Right ventricle myocardium superior (tissue), 1 donor: ENCODE results near the gene C9orf50. TPM values are rescaled to one million over a fixed set of nuclear protein-coding genes. Genes with fewer than 3 reads are reported as not detected.

ENCODE experiments used
- ATAC-seq: fragments of 200-7000 bp; cut with Tn5 transposase; one replicate; pipeline ENCODE4 v1.9.1; 2020; ENCODE audit warnings: mild to moderate bottlenecking; ENCODE audit not compliant: poor library complexity
- DNase-seq: peaks from one replicate; pipeline ENCODE4 v3.0.0-alpha.2; 2020
- intact Hi-C: fragments of 100-400 bp; cut with DNase I; formaldehyde crosslinking; loops from one replicate; pipeline ENCODE4 v1.11.2; 2022
- total RNA-seq: library from RNA; stranded (reverse); fragmentation: NEBNext Ultra II Directional; extraction: Animal tissue kit (Norgen Biotek cat#: 25700); gene quantifications from one replicate; pipeline ENCODE4 v1.2.1, GENCODE V29; 2021
- donor health status: DM: no; HTN: yes; CAD: no; lungs with severe emphysema.

Gene C9orf50
- total RNA-seq, 1 donor from 2014 or later: not detected

- ATAC-seq (no peak), DNase-seq (no peak)
- intact Hi-C loops: no loop called here
Observed at GRCh38 chr9:129649726-129650679, 29.1 kb upstream of the C9orf50 start.

- no peak for ATAC-seq
- no peak for DNase-seq
- intact Hi-C loops: no loop called here
Observed at GRCh38 chr9:129648764-129649115, 27.8 kb upstream of the C9orf50 start.

- no peak for DNase-seq
- intact Hi-C loops: no loop called here
Observed at GRCh38 chr9:129648092-129648763, 27.3 kb upstream of the C9orf50 start.

DNA sequence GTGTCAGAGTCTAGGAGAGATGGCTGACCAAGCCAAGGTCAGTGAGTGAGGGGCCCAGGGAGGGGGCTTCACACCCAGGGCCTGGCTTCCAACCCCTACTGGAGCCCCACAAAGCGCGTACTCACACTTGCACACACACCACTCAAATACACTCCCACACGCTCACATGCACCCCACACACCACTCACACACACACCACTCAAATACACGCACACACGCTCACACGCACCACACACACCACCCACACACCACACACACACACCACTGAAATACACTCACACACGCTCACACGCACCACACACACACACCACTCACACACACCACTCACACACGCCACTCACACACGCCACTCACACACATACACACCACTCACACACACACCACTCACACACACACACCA, 26.7 kb upstream of the C9orf50 start:
- DNase-seq: no peak
- no peak for ATAC-seq
- intact Hi-C loops: no loop called here

More at GRCh38 chr9:129648092-129648763, 27.3 kb upstream of the C9orf50 start:
- no peak for ATAC-seq

DNA sequence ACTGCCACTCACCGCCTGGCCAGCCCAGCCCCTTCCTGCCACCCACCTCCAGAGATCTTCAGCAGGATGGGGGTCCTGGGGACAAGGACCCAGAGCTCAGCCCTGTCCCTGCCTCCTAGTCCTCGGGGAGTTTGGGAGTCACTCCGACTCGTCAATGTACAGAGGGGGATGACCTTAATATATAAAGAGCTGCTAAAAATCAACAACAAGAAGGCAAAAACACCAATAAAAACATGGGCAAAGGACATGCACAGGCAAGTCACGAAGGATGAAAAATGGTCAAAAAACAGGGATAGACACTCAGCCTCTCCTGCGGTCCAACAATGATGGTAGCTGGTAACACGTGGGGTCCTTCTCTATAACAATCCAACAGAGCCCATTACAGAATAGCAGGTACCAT, 25.8 kb upstream of the C9orf50 start:
- DNase-seq (no peak), ATAC-seq (no peak)
- intact Hi-C loops: no loop called here

- ATAC-seq (no peak), DNase-seq (no peak)
- intact Hi-C loops: no loop called here
Observed at GRCh38 chr9:129646252-129646651, 25.4 kb upstream of the C9orf50 start.

DNA sequence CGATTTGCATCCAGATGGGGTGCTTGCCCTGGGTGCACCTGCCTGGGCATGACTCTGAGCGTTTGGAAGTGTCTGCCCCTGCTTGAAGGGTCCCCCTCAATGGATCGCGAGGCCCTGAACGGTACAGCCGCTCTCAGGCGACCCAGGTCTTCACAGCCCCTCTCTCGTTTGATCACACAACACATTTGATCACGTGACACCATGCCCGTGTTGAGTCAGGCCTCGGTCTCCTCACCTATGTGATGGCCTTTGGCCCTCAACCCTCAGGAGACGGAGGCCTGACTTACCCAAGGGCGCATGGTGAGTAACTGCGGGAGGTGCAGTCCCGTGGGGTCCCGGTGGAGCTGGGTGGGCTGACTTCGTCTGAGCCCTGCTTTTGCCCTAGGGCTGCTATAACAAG, 24.0 kb upstream of the C9orf50 start:
- intact Hi-C loops: loop anchor here (5.0 kb wide), 1 partner anchor 137 kb away; no protein-coding TSS in a partner anchor
- DNase-seq: no peak
- ATAC-seq: no peak

- ATAC-seq: no peak
- intact Hi-C loops: loop anchor here (5.0 kb wide), 1 partner anchor 138 kb away; no protein-coding TSS in a partner anchor
- DNase-seq: no peak
Observed at GRCh38 chr9:129644365-129644764, 23.5 kb upstream of the C9orf50 start.

- DNase-seq (no peak), ATAC-seq (no peak)
- intact Hi-C loops: loop anchor here (5.0 kb wide), 1 partner anchor 139 kb away; no protein-coding TSS in a partner anchor
Observed at GRCh38 chr9:129643706-129644105, 22.8 kb upstream of the C9orf50 start.

- ATAC-seq: peak; percentile 94
- intact Hi-C loops: loop anchor here (5.0 kb wide), 1 partner anchor 140 kb away; no protein-coding TSS in a partner anchor
- DNase-seq: peak; percentile 98
Observed at GRCh38 chr9:129641750-129642585, 21.1 kb upstream of the C9orf50 start, which contains the start of gene ASB6. Gene ASB6 (minus strand): TSS chr9:129642151. CDS start chr9:129641999, 152 bp downstream.

DNA sequence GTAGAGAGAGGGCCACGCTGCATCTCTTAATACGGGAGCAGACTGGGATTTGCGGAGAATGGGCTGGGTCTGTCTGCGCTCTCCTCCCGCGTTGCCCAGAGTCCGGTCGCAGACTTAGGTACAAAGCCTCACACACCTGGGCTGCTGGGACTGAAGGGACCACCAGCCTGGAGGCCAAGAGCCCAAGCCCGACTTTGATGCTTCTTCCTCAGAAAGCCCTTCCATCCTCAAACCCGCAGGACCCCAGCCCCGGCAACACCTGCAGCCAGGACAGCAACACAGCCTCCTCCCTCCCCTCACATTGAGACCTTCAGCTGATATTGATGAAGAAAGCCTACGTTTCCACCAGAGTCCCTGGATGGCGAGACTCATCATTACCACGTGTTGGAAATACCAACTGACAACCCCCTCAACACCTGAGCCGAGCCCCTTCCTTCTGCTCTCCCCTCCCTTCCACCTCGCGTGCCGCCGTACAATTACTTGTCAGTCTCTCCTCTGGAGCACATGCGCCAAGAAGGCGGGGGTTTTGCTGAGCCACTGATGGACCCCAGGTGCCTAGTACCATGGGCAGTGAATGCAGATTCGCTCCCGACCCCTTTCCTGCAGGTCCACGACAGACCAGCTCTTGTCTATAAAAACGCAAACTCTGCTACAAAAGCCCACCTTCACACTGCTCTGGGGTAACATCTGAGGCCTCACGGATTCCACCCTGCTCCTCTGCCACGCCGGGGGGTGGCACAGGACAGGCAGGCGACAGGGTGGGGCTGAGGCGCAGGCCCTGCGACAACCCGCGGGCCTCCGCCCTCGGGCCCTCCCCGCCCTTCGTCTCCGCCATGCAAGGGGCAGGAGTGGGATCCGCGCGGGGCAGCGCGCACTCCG, 20.2 kb upstream of the C9orf50 start:
- DNase-seq (no peak), ATAC-seq (peak; percentile 1)
- intact Hi-C loops: loop anchor here (5.0 kb wide), 1 partner anchor 141 kb away; no protein-coding TSS in a partner anchor

- DNase-seq (no peak), ATAC-seq (no peak)
- intact Hi-C loops: loop anchor here (5.0 kb wide), 1 partner anchor 142 kb away; no protein-coding TSS in a partner anchor
Observed at GRCh38 chr9:129640086-129640870, 19.4 kb upstream of the C9orf50 start.

DNA sequence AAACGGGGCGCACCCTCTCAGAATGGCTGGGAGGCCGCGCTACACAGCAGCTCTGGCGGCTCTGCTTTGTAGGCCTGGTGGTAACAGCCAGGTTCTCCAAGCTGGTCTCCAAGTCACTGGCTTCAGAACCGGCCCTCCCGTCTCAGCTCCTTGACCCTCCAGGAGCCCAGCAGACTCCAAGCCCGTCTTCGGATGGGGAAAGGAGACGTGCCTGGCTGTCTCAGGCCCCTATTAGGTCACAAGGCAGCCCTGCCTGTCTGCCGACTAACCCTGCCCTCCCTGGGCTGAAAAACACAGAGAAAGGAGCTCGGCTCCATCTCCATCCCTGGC, 18.8 kb upstream of the C9orf50 start:
- DNase-seq (no peak), ATAC-seq (no peak)
- intact Hi-C loops: loop anchor here (5.0 kb wide), 1 partner anchor 143 kb away; no protein-coding TSS in a partner anchor

DNA sequence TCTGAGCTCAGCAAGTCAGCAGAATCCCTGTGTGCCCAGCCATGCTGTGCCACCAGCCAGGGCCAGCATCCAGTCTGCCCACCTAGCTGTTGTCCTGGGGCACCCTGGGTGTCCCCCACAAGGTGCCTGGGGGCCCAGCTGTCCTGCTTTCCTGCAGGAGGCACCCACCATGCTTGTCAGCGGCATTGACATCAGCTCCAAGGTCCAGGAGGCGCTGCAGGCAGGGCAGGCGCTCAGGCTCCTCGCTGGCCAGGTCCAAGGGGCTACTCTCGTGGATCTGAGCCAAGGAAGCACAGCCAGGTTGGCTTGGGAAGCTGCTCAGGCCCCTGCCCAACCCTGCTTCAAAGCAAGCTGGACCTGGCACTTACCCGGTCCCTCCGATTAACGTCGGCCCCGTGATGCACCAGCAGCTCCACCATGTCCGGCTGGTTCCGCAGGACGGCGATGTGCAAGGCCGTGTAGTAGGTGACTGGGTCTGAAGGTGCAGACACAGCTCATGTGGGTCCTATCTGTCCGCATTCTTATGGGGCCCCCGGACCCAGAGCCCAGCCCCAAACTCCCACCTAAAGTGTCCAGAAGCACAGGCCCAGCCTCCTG, 18.2 kb upstream of the C9orf50 start:
- ATAC-seq: no peak
- intact Hi-C loops: no loop called here
- DNase-seq: no peak

DNA sequence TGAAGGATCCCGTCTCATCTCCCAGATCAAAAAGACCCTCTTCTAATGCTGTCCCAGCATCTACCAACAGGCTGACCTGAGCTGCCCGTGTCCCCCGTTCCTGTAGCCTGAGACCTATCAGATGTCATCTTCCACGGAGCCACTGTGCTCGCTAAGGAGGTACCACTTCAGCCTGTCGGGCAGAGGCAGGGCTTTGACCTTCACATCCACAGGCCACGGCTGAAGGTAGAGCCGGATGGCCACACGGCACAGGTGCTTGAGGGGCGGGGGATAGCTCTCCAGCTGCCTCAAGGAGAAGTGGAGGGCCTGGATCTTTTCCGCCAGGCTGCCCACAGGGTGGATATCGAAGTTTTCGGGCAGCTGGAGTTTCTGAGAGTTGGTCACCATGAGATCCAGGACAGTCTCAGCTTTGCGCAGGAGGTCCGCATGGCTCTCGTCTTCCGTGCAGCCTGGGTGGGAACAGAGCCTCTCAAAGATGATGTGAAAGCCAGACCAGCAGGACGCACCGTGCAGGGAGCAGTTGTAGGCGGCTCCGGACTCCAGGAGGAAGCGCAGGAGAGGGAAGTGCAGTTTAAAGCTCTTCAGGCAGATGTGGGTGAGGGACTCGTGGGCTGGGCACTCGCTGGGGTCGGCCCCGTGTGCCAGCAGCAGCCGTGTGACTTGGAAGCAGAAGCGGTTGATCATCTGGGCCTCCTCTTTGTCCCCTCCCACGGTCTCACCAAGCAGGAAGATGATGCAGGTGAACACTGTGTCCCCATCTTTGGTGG, 17.0 kb upstream of the C9orf50 start:
- DNase-seq (no peak), ATAC-seq (no peak)
- intact Hi-C loops: no loop called here

DNA sequence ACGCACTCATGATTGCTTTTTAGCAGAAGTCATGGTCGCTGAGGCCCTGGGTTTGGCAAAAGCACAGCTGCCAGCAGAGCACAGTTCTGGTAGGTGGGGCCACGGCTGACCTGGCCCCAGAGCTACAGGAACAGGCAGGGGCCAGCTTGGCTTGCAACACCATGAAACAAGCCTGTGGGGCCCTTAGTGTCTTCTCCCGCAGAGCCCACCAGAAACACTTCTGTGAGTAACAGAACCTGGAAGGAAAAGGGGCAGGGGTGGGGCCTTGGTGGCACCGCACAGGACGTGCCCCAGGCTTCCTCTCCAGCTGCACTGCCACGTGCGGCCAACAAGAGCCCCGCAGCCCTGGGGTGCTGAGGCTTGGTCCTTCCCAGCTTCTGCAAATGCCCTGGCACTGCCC, 16.2 kb upstream of the C9orf50 start:
- intact Hi-C loops: no loop called here
- ATAC-seq (no peak), DNase-seq (no peak)
